ENCODE measurements around the gene TDRKH.
"Not testable (repeated sequence)": the region's sequence is repeated elsewhere in the genome, so short reads cannot be mapped to it uniquely, and the experiment has no call there.

TDRKH gene

DNA sequence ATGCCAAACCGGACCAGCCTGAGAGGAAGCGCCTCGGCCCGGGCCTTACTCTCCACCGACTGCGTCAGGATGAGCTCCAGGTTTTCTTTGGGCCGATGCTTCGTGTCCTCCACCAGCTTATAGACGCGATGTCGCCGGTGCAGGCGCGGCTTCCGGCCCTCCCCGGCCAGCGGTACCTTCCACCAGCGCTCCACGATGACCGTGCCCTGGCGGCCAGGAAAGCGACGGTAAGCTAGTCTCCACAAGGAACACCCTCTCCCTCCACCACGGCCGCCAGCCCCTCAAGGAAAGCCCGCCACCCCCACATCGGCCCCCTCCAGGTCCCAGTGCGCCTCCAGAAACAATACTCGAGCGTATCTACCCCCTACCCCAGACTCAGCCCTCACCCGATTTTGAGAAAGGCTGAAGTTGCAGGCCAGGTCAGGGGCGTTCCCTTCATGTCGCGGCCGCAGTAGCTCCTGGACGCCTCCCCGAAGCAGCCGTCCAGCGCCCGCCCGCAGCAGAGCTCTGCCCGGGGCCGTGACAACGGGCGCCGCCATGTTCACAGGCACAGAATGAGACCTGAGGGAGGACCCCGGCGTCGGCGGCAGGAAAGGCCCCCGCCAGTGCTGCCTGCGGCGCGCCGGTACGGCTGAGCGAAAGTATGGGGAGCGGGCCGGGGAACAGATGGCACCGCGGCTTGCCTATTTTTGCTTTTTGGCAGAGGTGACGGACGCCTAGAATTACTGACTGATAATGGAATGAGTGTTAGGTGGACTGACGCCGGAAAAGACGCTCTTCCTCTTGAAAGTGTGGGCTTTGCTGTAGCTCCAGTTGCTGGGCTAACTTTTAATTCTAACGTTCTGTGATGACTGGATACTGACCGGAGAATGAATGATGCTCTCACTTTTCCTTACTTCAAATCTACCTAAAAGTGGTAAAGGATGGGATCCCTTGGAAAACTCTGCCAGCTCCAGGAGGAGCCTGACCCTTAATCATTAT is 27.1 kb downstream of the TDRKH start, which contains the start of gene MRPL9:
Gene MRPL9 (minus strand): TSS at position 556 of the 981 bp plus-strand sequence. CDS start 17 bp downstream, at position 539.
- peak; percentile 60 for DNase-seq (ENCODE audit: low read depth)

DNA sequence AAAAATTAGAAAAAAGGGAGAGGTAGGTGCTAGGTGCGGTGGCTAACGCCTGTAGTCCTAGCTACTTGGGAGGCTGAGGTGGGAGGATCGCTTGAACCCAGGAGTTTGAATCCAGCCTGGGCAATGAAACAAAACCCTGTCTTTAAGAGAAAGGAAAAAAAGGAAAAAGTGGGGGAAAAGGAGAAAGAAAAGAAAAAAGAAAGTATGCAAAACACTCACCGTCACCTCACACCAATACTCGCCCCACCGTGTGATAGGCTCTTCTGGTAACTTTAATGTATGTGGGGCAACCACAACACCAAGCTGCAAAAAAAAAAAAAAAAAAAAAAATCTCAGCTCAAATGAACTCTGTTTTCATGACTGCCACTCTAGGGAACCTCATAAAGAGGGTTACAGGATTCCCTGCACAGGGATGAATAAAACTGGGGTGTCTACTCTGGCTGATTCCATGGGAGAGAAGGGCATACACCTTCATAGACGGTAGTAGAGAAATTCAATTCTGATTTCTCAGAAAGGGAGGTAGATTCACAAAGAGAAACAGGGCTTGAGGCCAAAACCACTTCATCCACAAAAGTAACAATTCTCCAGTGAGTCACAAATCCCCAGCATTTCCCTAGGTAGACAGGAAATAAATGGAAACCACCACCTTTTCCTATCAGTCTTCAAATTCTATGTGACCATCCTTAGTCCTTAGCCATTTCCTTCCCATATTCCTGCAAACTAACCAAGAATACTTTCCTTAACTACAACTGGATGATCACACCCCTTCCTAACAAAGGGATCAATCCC is 29.5 kb downstream of the TDRKH start:
- no peak for DNase-seq (ENCODE audit: low read depth)

DNA sequence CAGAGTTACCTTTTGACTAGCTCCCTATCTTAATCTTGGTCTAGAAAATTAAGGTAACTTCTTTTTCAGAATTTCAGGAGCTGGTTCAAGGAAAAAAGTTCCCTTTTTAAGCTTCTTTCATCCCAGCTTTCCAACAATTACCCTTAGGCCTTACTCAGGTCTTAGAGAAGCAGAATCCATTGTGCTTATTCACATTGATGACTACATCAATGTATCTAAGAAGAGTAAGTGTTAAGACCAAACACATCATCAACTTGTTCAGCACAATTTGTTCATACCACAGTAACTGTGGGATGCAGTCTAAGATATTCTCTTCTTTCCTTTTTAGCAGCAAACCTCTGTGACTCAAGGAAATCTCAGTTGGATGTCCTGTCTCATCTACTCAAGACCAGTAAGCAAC is 31.1 kb downstream of the TDRKH start:
- DNase-seq (ENCODE audit: low read depth): peak; percentile 5

DNA sequence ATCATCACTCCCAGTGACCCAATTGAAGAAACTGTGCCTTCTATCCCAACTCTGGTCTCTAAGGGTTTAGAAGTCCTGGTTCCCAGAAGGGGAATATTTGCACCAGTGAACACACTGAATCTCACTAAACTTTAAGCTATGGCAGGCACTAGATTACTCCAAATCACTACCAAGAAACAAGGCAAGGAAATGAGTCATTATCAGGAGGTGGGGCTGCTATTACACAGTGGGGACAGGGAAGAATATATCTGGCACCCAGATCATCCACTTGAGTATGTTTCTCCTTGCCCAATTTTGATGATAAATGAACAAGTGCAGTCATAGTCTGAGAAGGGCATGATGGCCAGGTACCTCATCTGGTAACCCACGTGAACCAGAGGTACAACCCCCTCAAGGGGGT is 34.0 kb downstream of the TDRKH start:
- peak; percentile 3 for DNase-seq (ENCODE audit: low read depth)

DNA sequence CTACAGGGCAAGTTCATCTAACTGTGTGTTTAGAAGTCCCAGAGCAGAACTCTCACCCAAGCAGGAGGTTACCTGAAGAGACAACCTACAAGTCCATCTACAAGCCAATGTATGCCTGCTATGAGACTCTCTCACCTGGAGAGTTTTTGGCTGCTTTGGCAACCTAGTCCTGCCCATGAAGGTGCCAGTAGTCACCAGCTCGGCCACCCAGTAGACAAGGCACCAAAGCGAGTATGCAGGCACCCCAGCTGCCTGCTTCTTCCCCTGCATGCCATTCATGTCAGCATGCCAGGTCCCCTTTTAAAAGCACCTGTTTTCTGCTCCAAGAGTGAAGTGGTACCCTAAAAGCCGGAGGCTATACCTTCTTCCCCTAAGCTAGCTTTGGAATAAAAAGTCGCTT is 48.8 kb downstream of the TDRKH start:
- DNase-seq (ENCODE audit: low read depth): no peak

DNA sequence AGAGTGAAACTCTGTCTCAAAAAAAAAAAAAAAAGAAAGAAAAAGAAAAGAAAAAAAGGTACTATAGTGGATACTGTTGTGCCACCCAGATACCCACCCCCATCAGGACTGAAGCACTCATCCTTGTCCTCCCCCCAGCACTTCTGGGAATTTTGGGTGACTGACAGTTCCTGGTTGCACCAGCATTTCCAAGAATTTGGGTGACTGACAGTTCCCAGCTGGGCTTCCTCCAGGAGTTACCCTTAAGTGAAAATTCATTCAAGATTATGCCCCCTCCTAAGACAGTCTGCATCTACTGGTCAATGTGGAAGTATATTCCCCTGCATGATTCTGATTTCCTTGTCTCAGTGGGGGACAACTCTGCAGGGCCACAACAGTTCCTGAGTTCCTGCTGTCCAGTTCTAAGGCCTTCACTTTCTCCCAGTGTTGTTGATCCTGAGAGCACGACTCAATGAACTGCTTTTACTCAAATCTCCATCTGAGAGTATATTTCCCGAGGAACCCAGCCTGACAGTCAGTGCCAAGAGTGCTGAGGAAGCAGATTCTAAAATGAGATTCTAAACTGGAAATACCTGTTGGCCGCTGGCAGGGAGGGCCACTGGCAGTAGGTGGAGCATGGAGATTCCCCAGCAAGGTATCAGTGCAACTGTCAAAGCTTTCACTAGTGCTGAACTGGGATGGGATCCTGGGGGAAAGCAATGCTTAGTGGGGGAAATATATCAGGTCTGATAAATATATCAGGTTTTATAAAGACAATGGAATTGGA is 50.5 kb downstream of the TDRKH start:
- DNase-seq (ENCODE audit: low read depth): no peak

DNA sequence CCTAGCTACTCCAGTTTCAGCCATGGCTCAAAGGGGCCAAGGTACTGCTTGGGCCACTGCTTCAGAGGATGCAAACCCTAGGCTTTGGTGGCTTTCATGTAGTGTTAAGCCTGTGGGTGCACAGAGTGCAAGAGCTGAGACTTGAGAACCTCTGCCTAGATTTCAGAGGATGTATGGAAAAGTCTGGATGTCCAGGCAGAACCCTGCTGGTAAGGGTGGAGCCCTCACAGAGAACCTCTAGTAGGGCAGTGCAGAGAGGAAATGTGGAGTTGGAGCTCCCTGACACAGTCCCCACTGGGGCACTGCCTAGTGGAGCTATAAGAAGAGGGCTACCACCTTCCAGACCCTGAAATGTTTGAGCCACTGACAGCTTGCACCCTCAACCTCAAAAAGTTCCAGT is 52.8 kb downstream of the TDRKH start:
- DNase-seq (ENCODE audit: low read depth): no peak

DNA sequence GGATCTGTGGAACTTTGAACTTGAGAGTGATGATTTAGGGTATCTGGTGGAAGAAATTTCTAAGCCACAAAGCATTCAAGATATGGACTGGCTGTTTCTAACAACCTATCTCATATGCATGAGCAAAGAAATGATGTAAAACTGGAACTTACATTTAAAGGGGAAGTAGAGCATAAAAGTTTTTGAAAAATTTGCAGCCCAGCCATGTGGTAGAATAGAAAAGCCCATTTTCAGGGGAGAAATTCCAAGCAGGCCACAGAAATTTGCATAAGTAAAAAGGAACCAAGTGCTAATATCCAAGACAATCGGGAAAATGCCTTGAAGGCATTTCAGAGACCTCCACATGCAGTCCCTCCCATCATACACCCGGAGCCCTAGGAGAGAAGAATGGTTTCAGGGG is 53.3 kb downstream of the TDRKH start:
- no peak for DNase-seq (ENCODE audit: low read depth)

DNA sequence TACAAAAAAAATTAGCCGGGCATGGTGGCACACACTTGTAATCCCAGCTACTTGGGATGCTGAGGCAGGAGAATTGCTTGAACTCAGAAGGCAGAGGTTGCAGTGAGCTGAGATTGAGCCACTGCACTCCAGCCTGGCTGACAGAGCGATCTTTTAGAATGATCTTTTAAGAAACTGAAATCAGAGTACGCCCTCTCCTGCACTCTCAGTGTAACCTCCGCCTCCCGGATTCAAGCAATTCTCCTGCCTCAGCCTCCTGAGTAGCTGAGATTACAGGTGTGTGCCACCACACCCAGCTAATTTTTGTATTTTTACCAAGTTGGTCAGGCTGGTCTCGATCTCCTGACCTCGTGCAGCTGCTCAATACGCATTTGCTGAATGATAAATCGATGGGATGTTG is 56.3 kb downstream of the TDRKH start:
- DNase-seq (ENCODE audit: low read depth): not testable (repeated sequence)

DNA sequence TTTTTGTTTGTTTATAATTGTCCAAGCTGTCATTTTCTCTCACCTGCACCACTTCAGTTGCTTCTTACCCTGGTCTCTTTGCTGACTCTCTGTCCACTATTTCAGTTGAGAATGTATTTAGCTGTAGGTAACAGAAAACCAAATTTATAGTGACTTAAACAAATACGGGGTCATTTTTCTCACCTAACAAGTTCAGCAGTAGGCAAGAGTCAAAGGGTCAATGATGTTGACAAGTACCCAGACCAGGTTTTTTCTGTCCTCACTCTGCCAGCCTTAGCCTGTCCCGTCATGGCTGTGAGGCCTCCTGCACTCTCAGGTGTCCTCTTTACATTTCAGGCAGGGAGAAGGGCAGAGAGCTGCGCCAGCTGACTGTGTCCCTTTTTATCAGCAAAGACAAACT is 57.2 kb downstream of the TDRKH start:
- no peak for DNase-seq (ENCODE audit: low read depth)

DNA sequence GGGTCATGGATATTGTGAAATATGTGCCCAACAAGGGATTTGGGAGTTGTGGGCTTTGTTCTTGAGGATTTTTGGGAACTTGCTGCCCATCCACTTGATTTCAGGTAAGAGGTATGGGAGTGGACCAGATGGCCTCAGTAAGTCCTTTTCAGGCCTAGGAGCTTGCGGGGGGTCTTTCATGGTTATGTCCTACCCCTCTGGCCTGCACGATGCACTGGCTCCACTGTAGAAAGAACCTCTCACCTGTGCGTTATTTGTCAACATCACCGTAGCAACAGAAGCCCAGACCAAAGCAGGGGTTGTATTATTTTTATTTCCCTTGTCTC is 60.4 kb downstream of the TDRKH start:
- DNase-seq (ENCODE audit: low read depth): no peak

DNA sequence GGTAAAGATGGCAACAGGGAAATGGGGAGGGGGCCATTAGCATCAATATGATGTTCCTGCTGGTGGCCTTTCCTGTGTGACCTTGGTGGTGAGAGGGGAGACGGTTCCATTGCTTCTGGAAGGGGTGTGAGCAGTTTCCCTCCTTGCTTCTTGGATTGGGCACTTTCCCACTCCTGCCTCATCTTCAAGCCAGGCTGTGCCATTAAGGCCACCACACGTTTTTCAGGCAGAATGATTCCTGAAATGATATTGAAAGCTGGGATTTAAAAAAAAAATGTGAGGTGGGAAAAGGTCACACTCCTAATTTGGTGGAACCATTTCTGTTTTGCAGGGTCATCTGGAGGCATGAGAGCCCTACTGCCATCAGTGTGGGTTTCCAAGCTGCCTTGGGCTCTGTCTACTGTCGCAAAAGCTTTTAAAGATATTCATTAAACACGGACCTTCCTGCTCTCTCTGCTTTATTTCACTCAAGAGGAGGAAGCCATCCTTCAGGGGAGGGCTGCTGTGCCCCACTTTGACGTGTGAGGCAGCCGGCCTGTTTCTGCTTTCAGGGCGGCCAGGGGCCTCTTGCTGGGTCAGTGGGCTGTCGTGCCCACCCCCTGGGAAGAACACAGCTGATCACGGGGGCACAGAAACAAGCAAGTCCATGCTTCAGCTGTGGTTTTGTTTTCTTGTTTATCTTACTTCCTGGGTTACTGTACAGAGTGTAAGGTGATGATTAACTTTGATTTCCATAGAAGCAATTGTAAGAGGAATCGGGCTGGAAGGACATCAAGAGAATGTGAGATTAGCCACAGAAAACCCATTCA is 60.9 kb downstream of the TDRKH start:
- no peak for DNase-seq (ENCODE audit: low read depth)

DNA sequence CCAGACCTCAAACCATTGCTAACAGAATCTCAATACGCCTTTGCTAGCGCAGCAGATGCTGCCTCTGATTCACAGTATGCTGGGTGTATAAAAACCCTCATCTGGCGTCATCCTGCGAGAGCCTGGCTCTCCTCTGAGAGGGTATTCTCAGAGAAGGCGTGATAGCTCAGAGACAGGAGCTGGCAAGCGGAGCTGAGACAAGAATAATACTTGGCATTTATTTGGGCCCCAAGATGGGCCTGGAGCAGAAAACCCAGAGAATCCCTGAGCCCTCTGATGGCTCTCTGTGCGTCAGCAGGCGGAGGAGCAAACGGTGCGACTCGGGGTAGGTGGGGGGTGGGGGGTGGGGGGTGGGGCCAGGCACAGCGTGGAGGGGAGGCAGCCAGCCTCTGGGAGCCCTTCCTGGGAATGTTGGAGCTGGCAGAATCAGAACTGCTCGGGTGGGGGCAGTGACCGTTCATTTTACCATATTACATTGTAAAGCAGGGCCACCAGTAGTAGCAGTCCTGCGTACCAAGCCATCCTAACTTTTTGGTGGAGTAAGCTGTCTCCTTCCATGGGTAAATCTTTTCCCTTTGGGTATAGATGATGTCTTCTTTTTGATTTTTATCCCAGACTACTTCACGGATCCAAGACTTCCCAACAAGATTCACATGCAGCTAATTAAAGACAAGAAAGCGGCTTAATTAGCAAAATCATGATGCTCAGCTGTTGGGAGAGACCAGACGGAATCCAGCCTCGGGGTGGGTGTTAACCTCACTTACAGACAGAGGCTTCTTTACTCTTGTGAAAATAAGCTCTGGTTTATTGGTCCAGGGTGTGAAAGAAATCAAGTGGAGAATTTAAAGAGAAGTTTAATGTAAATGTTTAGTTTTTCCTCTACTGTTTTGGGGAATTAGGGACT is 61.9 kb downstream of the TDRKH start:
- peak; percentile 43 for DNase-seq (ENCODE audit: low read depth)

DNA sequence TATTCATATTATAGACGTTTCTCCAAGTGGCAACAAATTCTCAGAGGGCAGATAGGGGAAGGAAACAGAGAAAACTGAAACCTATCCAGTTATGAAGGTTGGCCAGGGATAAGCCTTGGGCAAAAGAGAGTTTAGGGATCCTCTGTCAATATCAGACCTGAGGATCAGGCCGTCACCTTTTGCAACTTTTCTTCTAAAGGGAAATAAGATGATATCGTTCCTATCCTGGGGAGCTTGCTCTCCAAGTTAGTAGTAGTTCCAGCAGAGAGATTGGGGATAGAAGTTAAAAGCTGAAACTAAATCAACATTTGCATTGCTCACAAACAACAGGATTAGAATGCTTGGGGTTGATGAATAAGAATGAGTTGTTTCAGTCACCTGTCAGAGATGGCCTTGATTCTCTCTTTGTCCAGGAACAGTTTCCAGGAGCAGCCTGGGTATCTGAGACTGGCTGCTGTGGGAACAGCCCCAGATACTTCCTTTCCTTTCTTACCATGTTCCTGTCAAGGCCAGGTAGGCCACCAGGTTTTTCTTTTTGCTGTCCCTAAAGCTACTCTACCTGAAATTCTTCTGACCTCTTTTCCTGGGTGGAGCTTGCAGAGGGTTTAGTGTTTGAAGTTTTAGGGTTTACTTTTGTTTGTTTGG is 66.5 kb downstream of the TDRKH start:
- DNase-seq (ENCODE audit: low read depth): no peak

All from amniotic epithelial cell (primary cell).